GM23338 (cell line): ENCODE results near the gene MATK.

ENCODE experiments used
- CREB1 ChIP-seq: fragments of 250-450 bp; sonication (Bioruptor Pico); IDR thresholded peaks from 2 replicates; pipeline ENCODE4 v1.5.0; 2020; ENCODE audit warnings: low read depth, mild to moderate bottlenecking, moderate library complexity
- EZH2 ChIP-seq: fragments of 200-600 bp; sonication (generic); IDR thresholded peaks from one replicate; pipeline ENCODE4 v1.8.0; 2017; ENCODE audit warnings: antibody characterized with exemption, mild to moderate bottlenecking, low read depth; ENCODE audit not compliant: unreplicated experiment
- EZH2phosphoT487 ChIP-seq: fragments of 200-600 bp; sonication (generic); IDR thresholded peaks from one replicate; pipeline ENCODE4 v1.8.1; 2018; ENCODE audit warnings: antibody characterized with exemption; ENCODE audit not compliant: unreplicated experiment
- JUNB ChIP-seq: IDR thresholded peaks from one replicate; pipeline ENCODE4 v1.6.1; 2016; ENCODE audit warnings: antibody characterized with exemption; ENCODE audit not compliant: unreplicated experiment
- POLR2AphosphoS5 ChIP-seq: IDR thresholded peaks from 2 replicates; pipeline ENCODE4 v1.6.1; 2016; ENCODE audit warnings: antibody characterized with exemption, low read depth
- TF ChIP-seq, protein P1 (sequence below), 2 experiments: fragments of 200-600 bp in 1 of 2; sonication (generic) in 1 of 2; conservative IDR thresholded peaks; 2 replicates each; pipeline versions ENCODE4 v1.5.1 to v1.6.1; 2016 to 2017; ENCODE audit warnings: antibody characterized with exemption in 2 of 2, low read depth in 2 of 2, mild to moderate bottlenecking in 2 of 2, moderate library complexity in 1 of 2
- TF ChIP-seq, protein P2 (sequence below): IDR thresholded peaks from 2 replicates; pipeline ENCODE4 v1.6.1; 2016; ENCODE audit warnings: antibody characterized with exemption

GRCh38 chr19:3808420-3809143, 22.4 kb upstream of the MATK start:
- TF ChIP-seq, protein P1, sequence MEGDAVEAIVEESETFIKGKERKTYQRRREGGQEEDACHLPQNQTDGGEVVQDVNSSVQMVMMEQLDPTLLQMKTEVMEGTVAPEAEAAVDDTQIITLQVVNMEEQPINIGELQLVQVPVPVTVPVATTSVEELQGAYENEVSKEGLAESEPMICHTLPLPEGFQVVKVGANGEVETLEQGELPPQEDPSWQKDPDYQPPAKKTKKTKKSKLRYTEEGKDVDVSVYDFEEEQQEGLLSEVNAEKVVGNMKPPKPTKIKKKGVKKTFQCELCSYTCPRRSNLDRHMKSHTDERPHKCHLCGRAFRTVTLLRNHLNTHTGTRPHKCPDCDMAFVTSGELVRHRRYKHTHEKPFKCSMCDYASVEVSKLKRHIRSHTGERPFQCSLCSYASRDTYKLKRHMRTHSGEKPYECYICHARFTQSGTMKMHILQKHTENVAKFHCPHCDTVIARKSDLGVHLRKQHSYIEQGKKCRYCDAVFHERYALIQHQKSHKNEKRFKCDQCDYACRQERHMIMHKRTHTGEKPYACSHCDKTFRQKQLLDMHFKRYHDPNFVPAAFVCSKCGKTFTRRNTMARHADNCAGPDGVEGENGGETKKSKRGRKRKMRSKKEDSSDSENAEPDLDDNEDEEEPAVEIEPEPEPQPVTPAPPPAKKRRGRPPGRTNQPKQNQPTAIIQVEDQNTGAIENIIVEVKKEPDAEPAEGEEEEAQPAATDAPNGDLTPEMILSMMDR (conservative IDR thresholded peaks at IDR 0.05; ENCODE audit: low read depth in 2 of 2) = no peak
- TF ChIP-seq EZH2phosphoT487 (no peak), JUNB (no peak), CREB1 (CRISPR knock-in tag) (no peak), EZH2 (no peak), POLR2AphosphoS5 (no peak)
- TF ChIP-seq, protein P2, sequence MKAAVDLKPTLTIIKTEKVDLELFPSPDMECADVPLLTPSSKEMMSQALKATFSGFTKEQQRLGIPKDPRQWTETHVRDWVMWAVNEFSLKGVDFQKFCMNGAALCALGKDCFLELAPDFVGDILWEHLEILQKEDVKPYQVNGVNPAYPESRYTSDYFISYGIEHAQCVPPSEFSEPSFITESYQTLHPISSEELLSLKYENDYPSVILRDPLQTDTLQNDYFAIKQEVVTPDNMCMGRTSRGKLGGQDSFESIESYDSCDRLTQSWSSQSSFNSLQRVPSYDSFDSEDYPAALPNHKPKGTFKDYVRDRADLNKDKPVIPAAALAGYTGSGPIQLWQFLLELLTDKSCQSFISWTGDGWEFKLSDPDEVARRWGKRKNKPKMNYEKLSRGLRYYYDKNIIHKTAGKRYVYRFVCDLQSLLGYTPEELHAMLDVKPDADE = no peak
